ENCODE measurements around the gene UTP11.

The UTP11 gene

DNA sequence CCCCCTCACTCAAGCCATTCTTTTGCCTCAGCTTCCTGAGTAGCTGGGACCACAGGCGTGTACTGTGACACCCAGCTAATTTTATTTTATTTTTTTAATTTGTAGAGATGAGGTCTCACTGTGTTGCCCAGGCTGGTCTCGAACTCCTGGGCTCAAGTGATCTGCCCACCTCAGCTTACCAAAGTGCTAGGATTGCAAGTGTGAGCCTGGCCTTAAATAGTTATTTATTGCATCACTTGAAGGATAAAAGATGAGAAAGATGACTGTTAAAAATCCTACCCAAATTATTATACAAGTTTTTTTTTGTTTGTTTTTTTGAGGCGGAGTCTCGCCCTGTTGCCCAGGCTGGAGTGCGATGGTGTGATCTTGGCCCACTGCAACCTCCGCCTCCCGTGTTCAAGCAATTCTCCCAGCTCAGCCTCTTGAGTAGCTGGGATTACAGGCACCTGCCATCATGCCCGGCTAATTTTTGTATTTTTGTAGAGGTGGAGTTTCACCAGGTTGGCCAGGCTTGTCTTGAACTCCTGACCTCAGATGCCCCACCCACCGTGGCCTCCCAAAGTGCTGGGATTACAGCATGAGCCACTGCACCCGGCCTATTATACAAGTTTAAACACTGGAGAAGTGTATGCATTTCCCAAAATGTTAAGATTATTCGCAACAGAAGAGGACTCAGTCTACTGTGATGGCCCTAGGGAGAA is 2.3 kb downstream of the UTP11 start (continued):
- TF ChIP-seq RARB (CRISPR knock-in tag; IDR thresholded peaks at IDR 0.05) (no peak), ARNTL (CRISPR knock-in tag; IDR thresholded peaks at IDR 0.05; ENCODE audit: borderline replicate concordance, low read depth) (no peak), ZC3H10 (CRISPR knock-in tag; IDR thresholded peaks at IDR 0.05) (no peak), OSR1 (CRISPR knock-in tag; IDR thresholded peaks at IDR 0.05) (no peak), ZFP30 (CRISPR knock-in tag; IDR thresholded peaks at IDR 0.05) (no peak)
- TF ChIP-seq, protein P1, sequence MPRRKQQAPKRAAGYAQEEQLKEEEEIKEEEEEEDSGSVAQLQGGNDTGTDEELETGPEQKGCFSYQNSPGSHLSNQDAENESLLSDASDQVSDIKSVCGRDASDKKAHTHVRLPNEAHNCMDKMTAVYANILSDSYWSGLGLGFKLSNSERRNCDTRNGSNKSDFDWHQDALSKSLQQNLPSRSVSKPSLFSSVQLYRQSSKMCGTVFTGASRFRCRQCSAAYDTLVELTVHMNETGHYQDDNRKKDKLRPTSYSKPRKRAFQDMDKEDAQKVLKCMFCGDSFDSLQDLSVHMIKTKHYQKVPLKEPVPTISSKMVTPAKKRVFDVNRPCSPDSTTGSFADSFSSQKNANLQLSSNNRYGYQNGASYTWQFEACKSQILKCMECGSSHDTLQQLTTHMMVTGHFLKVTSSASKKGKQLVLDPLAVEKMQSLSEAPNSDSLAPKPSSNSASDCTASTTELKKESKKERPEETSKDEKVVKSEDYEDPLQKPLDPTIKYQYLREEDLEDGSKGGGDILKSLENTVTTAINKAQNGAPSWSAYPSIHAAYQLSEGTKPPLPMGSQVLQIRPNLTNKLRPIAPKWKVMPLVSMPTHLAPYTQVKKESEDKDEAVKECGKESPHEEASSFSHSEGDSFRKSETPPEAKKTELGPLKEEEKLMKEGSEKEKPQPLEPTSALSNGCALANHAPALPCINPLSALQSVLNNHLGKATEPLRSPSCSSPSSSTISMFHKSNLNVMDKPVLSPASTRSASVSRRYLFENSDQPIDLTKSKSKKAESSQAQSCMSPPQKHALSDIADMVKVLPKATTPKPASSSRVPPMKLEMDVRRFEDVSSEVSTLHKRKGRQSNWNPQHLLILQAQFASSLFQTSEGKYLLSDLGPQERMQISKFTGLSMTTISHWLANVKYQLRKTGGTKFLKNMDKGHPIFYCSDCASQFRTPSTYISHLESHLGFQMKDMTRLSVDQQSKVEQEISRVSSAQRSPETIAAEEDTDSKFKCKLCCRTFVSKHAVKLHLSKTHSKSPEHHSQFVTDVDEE (CRISPR knock-in tag; IDR thresholded peaks at IDR 0.05) = no peak
- TF ChIP-seq, protein P2, sequence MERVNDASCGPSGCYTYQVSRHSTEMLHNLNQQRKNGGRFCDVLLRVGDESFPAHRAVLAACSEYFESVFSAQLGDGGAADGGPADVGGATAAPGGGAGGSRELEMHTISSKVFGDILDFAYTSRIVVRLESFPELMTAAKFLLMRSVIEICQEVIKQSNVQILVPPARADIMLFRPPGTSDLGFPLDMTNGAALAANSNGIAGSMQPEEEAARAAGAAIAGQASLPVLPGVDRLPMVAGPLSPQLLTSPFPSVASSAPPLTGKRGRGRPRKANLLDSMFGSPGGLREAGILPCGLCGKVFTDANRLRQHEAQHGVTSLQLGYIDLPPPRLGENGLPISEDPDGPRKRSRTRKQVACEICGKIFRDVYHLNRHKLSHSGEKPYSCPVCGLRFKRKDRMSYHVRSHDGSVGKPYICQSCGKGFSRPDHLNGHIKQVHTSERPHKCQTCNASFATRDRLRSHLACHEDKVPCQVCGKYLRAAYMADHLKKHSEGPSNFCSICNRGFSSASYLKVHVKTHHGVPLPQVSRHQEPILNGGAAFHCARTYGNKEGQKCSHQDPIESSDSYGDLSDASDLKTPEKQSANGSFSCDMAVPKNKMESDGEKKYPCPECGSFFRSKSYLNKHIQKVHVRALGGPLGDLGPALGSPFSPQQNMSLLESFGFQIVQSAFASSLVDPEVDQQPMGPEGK (CRISPR knock-in tag; IDR thresholded peaks at IDR 0.05; ENCODE audit: borderline replicate concordance) = no peak

DNA sequence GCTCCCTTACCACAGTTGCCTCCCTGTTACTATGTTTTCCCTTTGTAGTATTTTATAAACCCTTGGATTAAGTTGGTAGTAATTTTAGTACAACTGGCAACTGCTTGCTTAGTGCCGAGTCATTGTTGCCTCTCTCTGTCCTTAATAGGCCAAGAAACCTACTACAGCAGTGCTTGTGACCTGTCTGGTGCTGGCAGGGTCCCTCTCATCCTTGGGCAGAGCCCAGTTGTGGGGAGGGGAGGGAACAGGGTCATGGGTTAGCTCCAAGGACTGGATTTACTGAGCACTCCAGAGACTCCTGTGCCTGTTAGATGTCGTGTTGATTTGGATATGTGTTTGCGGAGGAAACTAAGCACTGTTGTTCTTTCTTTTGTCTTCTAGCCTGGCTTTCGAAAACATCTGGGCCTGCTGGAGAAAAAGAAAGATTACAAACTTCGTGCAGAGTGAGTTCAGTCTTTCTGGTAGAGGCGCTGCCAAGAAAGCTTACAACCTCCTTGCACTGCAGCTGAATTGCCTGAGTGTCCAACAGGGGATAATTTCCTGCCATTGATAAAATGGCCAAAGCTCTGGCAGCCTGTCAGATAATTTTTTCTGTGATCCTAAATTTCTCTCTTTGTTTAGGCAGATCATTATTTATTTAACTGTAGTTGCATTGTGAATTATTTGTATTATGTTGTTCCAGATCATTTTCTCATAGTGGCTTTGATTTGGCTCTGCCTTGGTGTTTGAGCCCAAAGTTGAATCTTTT is 3.6 kb downstream of the UTP11 start:
- TF ChIP-seq SNAI2 (CRISPR knock-in tag; IDR thresholded peaks at IDR 0.05) (no peak), TCF4 (CRISPR knock-in tag; IDR thresholded peaks at IDR 0.05; ENCODE audit: borderline replicate concordance) (no peak), CSDC2 (CRISPR knock-in tag; IDR thresholded peaks at IDR 0.05) (no peak), PPARA (CRISPR knock-in tag; IDR thresholded peaks at IDR 0.05; ENCODE audit: borderline replicate concordance) (no peak), RARB (CRISPR knock-in tag; IDR thresholded peaks at IDR 0.05) (no peak), ZNF565 (CRISPR knock-in tag; conservative IDR thresholded peaks at IDR 0.05; ENCODE audit: low read depth) (no peak), OSR1 (CRISPR knock-in tag; IDR thresholded peaks at IDR 0.05) (no peak), ISL1 (CRISPR knock-in tag; IDR thresholded peaks at IDR 0.05) (no peak), ZC3H10 (CRISPR knock-in tag; IDR thresholded peaks at IDR 0.05) (no peak), ARNTL (CRISPR knock-in tag; IDR thresholded peaks at IDR 0.05; ENCODE audit: borderline replicate concordance, low read depth) (no peak), GLIS3 (CRISPR knock-in tag; IDR thresholded peaks at IDR 0.05) (no peak), ESRRG (CRISPR knock-in tag; IDR thresholded peaks at IDR 0.05) (no peak), TOX (CRISPR knock-in tag; IDR thresholded peaks at IDR 0.05; ENCODE audit: borderline replicate concordance) (no peak), ZNF70 (CRISPR knock-in tag; IDR thresholded peaks at IDR 0.05) (no peak)
- TF ChIP-seq, protein P3, sequence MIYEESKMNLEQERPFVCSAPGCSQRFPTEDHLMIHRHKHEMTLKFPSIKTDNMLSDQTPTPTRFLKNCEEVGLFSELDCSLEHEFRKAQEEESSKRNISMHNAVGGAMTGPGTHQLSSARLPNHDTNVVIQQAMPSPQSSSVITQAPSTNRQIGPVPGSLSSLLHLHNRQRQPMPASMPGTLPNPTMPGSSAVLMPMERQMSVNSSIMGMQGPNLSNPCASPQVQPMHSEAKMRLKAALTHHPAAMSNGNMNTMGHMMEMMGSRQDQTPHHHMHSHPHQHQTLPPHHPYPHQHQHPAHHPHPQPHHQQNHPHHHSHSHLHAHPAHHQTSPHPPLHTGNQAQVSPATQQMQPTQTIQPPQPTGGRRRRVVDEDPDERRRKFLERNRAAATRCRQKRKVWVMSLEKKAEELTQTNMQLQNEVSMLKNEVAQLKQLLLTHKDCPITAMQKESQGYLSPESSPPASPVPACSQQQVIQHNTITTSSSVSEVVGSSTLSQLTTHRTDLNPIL (CRISPR knock-in tag; IDR thresholded peaks at IDR 0.05; ENCODE audit: low read depth) = no peak
- TF ChIP-seq, protein P4, sequence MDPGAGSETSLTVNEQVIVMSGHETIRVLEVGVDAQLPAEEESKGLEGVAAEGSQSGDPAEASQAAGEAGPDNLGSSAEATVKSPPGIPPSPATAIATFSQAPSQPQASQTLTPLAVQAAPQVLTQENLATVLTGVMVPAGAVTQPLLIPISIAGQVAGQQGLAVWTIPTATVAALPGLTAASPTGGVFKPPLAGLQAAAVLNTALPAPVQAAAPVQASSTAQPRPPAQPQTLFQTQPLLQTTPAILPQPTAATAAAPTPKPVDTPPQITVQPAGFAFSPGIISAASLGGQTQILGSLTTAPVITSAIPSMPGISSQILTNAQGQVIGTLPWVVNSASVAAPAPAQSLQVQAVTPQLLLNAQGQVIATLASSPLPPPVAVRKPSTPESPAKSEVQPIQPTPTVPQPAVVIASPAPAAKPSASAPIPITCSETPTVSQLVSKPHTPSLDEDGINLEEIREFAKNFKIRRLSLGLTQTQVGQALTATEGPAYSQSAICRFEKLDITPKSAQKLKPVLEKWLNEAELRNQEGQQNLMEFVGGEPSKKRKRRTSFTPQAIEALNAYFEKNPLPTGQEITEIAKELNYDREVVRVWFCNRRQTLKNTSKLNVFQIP (CRISPR knock-in tag; IDR thresholded peaks at IDR 0.05; ENCODE audit: borderline replicate concordance, low read depth) = no peak
- no peak for ATAC-seq

DNA sequence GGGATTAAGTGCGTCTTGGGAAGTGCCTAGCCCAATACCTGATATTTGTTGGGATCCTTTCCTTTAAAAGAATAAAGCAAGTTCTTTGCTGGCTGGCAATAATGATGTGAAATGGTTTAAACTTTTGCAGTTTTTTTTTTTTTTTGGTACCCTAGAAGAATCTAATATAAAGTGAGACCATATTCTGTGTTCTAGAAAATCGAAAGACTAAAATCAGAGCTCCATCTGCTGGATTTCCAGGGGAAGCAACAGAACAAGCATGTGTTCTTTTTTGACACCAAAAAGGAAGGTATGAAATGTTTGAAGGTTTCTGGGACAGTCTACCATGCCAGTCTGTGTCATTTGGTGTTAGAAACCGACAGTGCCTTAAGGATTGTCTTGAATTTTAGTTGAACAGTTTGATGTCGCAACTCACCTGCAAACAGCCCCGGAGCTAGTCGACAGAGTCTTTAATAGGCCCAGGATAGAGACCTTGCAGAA is 6.4 kb downstream of the UTP11 start:
- no peak for TF ChIP-seq CSDC2 (CRISPR knock-in tag; IDR thresholded peaks at IDR 0.05)
- peak; percentile 81 for ATAC-seq

DNA sequence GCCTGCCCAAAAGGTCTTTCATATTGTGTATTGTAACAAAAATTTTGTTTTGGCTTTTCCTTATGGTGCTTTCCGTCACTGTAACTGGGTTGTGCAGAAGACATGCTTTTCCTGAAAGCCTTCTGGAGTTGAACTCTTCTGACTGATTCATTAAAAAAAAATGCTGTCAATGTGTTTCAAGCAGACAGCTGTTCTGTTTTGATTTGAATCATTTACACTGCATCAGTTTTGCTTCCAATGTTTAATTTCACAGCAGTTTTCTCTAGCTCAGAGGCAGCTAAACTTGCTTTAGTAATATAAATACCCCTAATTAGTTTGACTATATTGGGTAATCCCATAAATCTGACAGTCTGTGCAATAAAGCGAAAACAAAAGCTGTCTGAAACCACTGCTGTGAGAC is 7.9 kb downstream of the UTP11 start:
- TF ChIP-seq ARNTL (CRISPR knock-in tag; IDR thresholded peaks at IDR 0.05; ENCODE audit: borderline replicate concordance, low read depth) (no peak), GLIS3 (CRISPR knock-in tag; IDR thresholded peaks at IDR 0.05) (no peak), PPARA (CRISPR knock-in tag; IDR thresholded peaks at IDR 0.05; ENCODE audit: borderline replicate concordance) (no peak), ZC3H10 (CRISPR knock-in tag; IDR thresholded peaks at IDR 0.05) (no peak)
- TF ChIP-seq, protein P1 (CRISPR knock-in tag; IDR thresholded peaks at IDR 0.05) = no peak
- TF ChIP-seq, protein P4 (CRISPR knock-in tag; IDR thresholded peaks at IDR 0.05; ENCODE audit: borderline replicate concordance, low read depth) = no peak
- no peak for ATAC-seq
